GM19397 (cell line): ENCODE measurements around the gene C1orf159.

Source experiments
- ATAC-seq: cut with Tn5 transposase; IDR thresholded peaks from one replicate; pipeline ENCODE4 v1.9.1; 2021; ENCODE audit warnings: mild to moderate bottlenecking, moderate library complexity; ENCODE audit not compliant: unreplicated experiment

C1orf159 gene

DNA sequence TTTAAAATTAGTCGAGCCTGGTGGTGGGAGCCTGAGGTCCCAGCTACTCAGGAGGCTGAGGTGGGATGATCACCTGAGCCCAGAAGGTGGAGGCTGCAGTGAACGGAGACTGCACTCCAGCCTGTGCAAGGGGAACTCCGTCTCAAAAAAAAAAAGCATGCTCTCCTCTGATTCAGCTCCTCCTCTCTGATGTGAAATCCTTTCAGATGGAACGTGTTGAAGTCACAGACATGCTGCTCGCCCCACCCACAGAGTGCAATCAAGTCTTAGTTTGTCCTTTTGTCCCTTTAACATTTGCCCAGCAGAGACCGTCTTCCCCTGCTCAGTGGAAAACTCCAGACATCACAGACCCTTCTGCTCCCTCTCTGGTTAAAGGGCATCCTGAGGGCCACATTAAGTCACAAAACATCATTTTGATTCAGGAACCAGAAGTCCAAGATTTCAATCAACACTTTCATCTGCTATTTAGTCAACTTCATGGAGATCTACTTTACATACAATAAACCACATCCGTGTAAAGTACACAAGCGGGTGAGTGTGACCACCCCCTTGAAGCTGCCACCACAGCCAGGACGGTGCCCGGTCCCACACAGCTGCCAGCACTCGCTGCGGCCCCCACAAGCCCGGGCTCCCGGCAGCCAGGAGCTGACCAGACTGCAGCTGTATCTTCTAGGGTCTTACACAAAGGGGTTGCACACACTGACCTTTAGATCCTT is 22.8 kb downstream of the C1orf159 start:
- no peak for ATAC-seq

DNA sequence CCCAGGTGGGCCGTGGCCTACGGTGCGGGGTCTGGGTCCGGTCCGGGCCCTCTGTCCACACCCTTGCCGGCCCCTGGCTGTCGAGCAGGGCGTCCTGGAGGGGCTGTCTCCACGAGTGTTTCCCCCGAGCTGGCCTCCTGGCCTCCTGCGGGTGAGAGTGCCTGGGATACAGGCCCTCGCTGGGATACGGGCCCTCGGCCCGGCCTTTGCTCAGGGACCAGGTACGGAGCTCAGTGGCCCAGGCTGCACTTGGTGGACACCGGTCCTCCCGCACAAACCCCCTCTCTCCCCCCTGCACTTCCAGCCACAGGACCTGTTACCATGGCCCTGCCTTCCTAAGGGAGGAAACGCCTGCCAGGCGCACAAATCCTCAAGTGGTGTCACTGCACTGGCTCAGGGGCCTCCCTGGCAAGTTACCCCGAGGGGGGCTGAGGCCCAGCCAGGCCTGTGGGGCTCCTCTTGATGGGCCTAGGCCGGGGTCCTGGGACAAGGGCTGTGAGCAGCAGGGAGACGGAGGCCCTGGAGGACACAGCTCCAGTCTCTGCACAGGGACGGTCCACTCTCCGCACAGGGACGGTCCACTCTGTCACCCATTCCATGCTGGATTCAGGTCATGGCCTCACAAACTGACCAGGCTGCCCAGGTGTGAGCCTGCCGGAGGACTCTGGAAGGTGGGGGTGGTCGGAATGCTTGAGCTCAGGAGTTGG is 23.6 kb downstream of the C1orf159 start:
- no peak for ATAC-seq

DNA sequence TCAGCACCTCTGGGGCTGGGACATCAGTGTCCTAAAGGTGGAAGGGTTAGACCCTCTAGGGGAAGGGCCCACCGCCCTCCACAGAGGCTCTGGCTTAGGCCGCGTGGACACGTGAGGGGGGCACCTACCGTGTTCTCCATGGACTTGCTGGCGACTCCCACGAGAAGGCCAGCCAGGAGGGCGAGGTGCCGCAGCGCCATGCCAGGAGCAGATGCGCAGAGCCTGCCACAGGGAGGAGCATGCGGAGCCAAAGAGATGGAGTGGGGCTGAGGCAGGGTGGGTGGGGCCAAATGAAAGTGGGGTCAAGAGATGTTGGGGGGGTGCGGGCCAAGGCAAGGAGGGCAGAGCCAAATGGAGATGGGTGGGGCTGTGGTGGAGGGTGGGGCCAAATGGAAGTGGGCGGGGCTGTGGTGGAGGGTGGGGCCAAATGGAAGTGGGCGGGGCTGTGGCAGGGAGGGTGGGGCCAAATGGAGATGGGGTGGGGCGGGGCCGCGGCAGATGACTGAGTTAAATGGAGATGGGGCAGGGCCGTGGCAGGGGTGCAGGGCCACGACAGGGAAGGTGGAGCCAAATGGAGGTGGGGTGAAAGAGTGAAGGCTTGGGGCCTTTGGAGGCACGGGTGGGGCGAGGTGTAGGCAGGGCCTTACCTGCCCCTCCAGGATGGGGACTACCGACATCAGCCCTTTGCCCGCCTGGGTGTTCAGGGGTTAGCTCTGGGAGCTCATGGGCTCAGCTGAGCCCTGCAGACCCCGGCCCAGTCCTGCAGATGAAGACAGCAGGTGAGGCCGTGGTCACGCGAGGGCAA is 24.3 kb downstream of the C1orf159 start:
- no peak for ATAC-seq

DNA sequence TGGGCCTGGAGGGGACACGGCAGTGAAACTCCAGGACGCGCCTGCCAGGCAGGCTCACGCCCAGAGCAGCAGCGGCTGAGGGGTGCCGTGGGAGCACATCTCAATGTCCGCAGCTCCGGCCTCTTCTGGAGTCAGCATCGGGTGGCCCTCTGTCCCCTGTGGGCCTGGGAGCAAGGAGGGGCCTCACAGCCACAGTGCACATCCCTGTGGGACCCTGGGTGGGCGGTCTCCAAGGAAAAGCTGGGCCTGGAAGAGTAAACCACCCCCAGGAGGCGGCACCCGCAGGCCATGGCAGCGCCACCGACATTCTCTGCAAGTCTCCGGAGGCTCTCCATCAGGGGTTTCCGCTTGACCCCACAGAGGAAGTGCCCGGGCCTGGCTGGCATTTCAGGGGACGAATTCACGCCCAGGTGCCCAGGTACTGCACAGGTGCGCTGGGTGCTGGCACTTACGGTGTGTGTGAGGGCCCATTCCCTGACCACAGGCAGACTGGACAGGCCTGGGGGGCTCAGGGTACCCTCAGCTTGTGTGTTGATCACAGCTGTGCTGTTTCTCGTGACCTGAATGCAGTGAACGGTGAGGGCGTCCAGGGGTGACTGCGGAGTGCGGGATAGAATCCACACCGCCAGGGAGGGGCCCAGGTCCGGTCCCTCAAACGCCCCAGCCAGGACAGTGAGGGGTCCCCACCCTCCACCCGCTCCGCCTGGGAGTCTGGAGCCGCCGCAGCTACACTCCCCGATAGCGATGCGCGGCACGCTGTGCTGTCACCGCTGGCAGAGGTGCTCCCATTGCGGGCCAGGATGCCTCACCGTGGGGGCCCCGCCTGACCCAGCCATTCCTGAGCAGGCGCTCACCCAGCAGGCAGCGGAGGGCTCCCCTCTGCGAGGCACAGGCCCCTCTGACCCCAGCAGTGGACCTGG is 25.2 kb downstream of the C1orf159 start:
- ATAC-seq, result no peak

DNA sequence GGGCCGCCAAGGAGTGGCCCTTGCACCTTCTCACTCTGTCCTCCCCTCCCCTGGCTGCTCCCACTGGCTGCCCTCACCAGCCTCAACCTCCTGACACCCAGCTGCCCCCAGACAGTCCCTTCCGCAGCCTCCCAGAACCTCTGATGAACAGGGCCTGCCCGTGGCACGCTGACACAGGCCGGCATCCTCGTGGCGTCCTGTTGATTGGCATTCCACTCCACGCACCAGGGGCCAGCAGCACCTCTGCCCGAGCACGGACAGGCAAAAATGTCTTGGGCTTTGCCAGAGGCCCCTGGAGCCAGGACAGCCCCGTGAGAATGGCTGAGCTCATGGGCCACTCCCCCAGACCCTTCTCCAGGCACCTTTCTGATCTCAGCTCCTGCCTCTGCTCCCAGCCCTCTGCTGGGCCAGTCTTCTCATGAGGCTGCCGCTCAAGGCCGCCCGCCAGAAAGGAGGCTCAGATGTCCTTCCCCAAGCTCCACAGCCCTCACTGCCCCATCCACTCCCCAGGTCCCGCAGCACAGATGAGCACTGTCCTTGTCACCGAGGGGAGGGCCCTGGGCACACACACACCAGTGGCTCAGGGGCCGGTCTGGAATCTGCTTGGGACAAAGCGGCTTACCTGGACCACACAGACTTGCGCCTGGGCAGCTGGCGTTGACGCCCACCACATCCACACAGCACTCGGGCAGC is 26.0 kb downstream of the C1orf159 start:
- no peak for ATAC-seq

DNA sequence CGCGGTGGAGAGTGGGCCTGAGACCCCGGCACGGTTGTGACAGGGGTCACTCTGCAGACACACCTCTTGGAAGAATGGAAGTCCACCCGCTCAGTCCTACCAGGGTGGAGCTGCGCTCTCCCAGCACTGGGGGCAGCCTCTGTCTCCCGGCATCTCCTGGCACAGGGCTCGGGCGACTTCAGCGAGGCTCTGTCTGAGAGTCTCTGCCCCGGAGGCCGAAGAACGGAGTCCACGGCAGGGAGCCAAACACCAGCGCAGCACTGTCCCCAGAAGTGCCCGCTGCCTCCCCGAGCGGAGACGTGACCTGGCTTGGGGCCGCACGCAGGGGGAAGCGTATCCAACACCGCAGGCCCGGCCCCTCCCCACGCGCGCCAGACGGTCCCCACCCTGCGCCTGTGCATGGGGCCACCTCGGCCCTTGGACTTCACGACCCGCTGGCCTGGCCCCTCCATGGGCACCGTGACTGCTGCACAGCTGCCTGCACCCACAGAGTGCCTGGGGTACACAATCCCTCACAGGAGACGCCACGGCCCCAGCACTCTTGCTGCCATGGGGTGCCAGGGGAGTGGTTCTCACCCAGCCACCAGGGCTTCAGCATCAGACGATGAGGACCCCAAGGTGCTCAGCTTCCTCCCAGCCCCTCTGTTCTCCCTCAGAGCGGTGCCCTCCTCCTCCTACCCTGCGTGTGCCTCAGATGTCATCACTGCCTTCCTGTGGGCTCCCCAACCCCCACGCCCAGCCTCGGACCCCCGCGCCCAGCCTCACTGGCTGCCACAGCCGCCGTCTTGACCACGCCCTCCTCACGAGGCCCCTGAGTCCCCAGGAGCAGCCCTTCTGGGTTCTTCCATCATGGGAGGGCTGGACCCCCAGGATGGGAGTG is 26.8 kb downstream of the C1orf159 start:
- ATAC-seq, result no peak

DNA sequence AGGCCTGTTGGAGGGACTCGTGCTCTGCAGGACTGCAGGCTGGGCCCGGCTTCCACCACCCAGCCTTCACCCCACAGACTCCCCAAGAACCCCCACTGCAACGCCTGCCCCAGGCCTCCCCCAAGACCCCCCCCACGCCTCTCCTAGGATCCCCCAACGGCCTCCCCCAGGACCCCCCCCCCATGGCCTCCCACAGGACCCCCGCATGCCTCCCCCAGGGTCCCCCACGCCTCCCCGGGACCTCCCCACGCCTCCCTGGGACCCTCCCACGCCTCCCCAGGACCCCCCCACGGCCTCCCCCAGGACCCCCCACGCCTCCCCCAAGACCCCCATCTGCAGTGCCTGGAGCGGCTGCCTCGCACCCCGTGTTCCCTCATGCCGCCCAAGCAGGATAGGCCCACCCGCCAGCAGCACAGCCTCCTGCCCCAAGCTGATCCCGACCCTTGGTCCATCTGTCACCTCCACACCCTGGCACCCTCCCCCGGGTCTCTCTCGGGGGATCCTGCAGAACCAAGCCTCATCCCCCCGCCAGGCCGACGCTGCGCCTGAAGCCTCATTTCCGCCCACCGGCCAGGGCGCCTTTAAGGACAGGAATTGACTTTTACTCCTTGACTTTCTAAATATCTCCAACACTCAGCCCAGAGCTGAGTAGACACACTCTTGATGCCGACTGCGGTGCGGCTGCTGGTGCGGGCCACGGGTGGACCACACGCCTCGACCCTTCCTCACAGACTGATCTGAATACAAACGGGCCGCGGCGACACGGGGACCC is 27.7 kb downstream of the C1orf159 start:
- no peak for ATAC-seq

DNA sequence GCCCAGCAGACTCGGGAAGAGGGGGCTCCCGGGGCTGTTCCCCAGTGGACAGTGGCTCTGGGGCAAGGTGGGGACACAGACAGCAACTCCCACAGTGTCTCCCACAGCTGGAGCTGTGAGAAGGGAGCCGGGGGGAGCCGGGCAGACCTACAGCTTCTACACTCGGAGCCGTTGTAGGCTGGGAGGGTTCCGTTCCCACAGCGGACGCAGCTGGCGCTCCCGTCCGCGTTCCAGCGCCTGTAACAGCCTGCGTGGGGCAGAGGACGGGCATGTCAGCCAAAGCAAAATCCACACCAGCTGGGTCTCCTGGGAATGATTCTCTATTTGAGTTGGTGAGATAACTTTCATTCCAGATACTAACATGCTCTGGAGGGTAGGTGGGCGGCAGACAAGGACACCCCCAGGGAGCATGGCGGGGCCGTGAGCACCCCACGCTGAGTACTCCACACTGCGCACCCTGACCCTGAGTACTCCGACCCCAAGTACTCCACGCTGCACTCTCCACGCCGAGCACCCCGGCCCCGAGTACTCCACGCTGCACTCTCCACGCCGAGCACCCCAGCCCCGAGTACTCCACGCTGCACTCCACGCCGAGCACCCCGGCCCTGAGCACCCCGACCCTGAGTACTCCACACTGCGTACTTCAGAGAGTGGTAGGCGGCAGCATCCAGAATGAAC is 28.4 kb downstream of the C1orf159 start:
- ATAC-seq, result no peak

DNA sequence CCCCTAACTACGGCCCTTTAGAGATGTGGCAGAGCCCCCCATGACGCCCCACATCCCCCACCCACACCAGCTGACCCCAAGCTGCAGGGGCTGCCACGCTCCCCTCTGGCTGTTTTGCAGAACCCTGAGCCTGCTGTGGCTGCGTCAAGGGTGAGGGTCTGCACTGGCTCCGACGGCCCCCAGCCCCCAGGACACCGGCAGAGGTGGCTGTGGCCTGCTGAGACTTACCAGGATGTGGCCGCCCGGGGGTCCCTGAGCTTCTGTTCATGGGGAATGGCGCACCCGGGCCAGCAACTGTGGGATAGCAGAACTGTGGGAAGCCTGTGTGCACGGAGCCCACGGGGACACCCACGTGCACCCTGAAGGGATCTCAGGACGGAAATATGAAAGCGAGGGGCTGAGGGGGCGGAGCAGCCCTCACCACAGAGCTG is 29.0 kb downstream of the C1orf159 start:
- no peak for ATAC-seq

DNA sequence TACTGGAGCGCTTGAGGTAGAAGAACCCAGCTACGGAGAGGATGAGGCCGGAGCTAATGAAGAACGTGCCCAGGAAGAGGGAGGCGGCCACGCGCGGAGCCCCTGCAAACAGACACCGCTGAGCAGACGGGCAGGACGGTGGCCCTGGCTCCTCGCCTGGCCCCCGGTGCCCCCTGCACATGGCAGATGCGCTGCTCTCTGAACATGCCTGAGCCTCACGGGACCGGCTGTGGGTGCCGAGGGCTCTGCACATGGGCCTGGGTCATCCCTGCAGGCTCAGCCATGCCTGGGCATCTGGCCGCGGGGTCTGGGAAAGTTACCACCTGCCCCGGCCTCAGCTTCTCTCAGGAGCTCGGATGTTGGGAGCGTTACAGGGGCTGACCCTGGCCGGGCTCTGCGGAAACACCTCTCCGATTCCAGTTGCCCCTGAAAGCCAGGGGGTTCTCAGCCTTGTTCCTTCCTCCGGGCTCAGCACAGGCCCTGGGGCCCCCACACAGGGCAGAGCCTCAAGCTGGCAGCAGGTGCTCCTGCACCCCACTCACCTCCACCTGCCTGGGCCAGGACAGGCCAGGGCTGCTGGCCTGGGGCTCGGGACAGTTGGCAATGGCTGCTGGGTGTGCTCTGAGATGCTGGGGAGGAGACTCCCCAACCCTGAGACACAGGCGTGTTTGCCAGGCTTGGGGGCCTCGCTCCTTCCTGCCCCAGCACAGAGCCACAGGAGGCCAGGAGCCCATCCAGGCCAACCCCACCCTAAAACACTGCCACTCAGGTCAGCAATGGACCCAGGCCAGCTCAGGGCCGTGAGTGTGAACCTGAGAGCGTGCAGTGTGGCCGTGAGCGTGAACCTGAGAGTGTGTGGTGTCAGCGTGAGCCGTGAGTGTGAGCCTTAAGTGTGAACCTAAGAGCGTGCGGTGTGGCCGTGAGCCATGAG is 29.7 kb downstream of the C1orf159 start:
- ATAC-seq, result no peak

DNA sequence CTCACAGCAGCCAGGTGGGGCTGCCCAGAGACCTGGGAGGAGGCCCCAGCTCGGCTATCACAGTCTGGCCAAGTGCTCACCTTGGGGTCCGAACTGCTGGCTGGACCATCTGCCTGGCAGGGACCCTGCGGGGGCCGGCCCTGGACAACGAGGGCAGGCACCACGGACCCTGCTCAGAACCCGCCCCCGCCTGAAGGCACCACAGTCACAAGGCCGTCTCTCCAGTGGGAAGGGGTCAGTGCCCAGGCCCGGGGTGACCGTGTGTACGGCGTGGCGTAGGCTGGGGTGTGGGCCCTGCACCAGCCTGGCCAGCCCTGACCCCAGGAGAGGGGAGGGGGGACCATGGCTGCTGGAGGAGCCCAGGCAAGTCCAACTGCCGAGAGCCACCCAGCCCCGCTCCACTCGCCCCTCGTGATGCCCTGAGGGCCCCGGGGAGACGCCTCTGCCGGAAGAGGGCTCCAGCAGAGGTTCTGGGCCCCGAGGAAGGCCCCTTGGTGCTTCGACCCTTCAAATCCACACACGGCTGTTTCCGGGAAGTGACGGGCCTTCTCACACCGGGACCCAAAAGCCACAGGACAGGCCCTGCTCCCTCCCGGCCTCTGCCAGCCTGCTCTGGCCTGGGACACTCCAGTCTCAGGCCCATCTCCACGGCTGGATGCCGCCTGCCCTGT is 30.6 kb downstream of the C1orf159 start:
- no peak for ATAC-seq

DNA sequence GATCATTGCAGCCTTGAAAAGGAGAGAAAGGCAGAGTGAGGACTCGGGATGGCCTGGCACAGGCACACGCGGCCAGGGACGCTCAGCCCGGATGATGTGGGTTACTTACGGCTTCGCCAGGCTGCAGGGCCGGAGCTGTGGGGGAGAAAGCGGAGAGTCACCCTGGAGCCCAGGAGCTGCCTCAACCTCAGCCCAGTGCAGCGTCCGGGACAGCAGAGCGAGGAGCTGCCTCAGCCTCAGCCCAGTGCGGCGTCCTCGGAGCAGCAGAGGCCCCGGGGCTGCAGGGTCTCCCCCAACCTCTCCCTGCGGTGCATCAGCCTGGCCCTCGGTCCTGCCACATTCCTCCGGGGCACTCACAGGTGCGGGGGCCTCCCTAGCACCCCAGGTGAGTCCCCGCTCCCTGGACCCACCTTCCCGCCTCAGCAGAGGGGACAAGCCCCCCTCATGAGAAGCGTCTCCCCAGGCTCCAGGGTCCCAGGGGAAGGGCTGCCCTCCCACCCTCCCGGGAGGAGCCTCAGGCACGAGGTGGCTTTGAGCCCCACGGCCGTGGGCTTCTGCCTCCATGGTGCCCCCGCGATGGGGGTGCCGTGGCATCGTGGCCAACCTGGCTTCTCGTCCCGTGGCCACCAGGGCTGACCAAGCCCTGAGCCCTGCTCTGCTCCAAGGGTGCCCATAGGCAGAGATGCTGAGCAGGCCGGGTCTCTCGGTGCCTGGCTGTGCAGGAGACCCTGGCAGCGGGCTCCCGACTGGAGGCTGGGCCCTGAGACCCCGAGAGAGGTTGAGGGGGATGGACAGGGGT is 31.3 kb downstream of the C1orf159 start:
- no peak for ATAC-seq

DNA sequence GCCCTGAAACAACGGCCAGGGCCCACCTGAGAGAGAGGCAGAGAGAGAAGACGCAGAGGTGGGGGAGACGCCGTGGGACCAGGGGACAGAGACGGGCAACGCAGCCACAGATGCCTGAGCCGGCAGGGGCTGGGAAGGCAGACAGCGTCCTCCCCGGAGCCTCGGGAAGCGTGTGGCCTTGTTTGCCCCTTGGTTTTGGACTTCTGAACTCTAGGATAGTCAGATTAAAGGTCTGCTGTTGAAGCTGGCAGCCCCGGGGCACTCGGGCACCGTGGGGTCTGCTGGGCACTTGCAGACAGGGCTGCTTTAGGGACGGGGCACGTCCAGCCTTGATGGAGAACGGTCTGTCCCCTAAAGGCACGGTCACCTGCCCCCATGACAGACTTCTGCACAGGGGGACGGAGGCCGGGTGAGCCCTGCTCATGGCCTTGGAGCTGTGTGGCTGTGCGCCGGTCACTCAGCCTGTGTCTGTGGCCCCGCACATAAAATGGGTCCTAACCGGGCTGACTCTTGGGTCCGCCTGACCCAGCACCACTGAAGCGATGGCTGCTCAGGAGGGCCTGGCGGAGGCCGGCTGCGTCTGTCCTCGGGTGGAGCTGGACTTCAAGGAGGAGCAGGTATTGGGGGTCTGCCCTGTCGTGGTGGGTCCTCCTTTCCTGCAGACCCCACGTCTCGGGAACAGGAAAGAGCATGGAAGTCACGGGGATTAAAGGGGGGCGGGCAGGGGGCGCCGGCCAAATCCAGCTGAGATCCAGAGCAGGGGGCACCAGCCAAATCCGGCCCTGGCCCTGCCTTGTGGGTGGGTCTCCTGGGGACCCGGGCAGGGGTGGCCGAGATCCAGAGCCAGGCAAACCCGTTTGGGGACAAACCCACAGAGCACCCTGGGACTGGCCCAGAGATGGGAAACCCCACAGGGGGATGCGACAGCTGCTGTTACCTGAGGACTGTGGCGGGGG is 32.2 kb downstream of the C1orf159 start:
- ATAC-seq, result no peak

DNA sequence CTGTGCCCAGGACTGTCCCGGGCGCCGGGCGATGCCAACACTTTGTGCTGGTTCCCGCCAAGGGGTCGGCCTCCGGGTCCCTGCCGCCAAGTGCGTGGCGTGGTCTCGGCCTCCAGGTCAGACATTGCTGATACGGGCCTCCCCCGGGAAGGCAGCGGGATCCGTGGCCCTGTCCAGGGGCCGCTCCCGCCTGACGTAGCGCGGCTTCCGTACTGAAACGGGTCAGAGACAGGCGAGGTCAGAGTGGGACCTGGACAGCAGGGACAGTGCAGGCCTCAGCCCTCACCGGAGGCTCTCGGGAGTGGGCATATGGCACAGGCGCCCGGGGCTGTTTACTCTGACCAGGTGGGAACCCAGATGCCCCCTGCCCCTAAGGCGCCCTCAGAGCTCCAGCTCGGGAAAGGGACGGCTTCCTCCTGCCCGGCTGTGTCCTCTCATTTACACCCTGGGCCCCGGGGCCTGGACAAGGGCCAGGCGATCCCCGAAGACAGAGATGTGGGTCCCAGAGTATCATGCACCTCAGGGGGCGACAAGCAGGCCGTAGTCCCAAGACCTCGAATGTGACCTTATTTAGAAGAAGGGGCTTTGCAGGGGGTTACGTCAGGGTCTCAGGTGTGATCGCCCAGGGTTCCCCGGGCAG is 33.0 kb downstream of the C1orf159 start:
- ATAC-seq, result no peak
